Stimulated activated CD4-positive, alpha-beta T cell treated with anti-CD3 and anti-CD28 coated beads, Interleukin-1b, Interleukin-23, amount 100 ng/mL, for 24 hours (primary cell): ENCODE results near the gene AKAP1.
"Not testable (repeated sequence)": the region's sequence is repeated elsewhere in the genome, so short reads cannot be mapped to it uniquely, and the experiment has no call there.

ENCODE experiments used
- DNase-seq, 4 experiments: peaks; one replicate each; pipeline ENCODE4 v3.0.0-alpha.2; 2020; ENCODE audit warnings: low read depth in 4 of 4, low spot score in 1 of 4

Gene AKAP1

GRCh38 chr17:57075785-57076184 lies 9.3 kb upstream of the AKAP1 start:
- no peak for DNase-seq

- DNase-seq: no peak
Observed at GRCh38 chr17:57077000-57077399, 8.0 kb upstream of the AKAP1 start.

- no peak for DNase-seq
Observed at GRCh38 chr17:57078274-57078673, 6.8 kb upstream of the AKAP1 start.

- DNase-seq: no peak
Observed at GRCh38 chr17:57080718-57081117, 4.3 kb upstream of the AKAP1 start.

- no peak for DNase-seq
Observed at GRCh38 chr17:57082441-57082840, 2.6 kb upstream of the AKAP1 start.

- DNase-seq: no peak
Observed at GRCh38 chr17:57084361-57084801, 665 bp upstream of the AKAP1 start.

GRCh38 chr17:57085448-57086068 lies 512 bp downstream of the AKAP1 start:
- peak; percentile 17 to 28 (median 26) for DNase-seq

GRCh38 chr17:57086069-57086930 lies 1.3 kb downstream of the AKAP1 start:
- no peak for DNase-seq

- DNase-seq: no peak
Observed at GRCh38 chr17:57088298-57088697, 3.3 kb downstream of the AKAP1 start.

GRCh38 chr17:57089391-57089790 lies 4.3 kb downstream of the AKAP1 start:
- DNase-seq: no peak

GRCh38 chr17:57090560-57091185 lies 5.6 kb downstream of the AKAP1 start:
- DNase-seq: no peak

GRCh38 chr17:57091186-57091618 lies 6.2 kb downstream of the AKAP1 start:
- DNase-seq: no peak

- DNase-seq: no peak
Observed at GRCh38 chr17:57092171-57092570, 7.1 kb downstream of the AKAP1 start.

- no peak for DNase-seq
Observed at GRCh38 chr17:57092779-57093178, 7.7 kb downstream of the AKAP1 start.

GRCh38 chr17:57096472-57097202 lies 11.6 kb downstream of the AKAP1 start:
- DNase-seq: no peak

GRCh38 chr17:57097832-57098421 lies 12.9 kb downstream of the AKAP1 start:
- no peak for DNase-seq

- DNase-seq: no peak
Observed at GRCh38 chr17:57099165-57099564, 14.1 kb downstream of the AKAP1 start.

GRCh38 chr17:57102122-57102521 lies 17.1 kb downstream of the AKAP1 start:
- DNase-seq: no peak

GRCh38 chr17:57102660-57103059 lies 17.6 kb downstream of the AKAP1 start:
- DNase-seq: not testable (repeated sequence)

- DNase-seq: no peak
Observed at GRCh38 chr17:57104461-57105175, 19.6 kb downstream of the AKAP1 start.
